Adipocyte (in vitro differentiated cells): ENCODE measurements around the gene OPCML.

ENCODE experiments used
- DNase-seq: peaks from one replicate; pipeline ENCODE4 v3.0.0-alpha.2; 2015; ENCODE audit warnings: low read depth
- H3K27me3 ChIP-seq: replicated peaks from 2 replicates; pipeline ENCODE4 v1.7.0; 2013; ENCODE audit warnings: mild to moderate bottlenecking, low read length, moderate library complexity; ENCODE audit not compliant: control insufficient read depth, insufficient read depth
- H3K36me3 ChIP-seq: 2 replicates; pipeline ENCODE4 v1.7.0; 2013; ENCODE audit warnings: low read length, mild to moderate bottlenecking, moderate library complexity; ENCODE audit not compliant: control insufficient read depth, insufficient read depth, severe bottlenecking
- H3K4me1 ChIP-seq: 2 replicates; pipeline ENCODE4 v1.7.0; 2013; ENCODE audit warnings: mild to moderate bottlenecking, low read length, moderate library complexity; ENCODE audit not compliant: control insufficient read depth, insufficient read depth
- H3K4me3 ChIP-seq: 2 replicates; pipeline ENCODE4 v1.7.0; 2013; ENCODE audit warnings: mild to moderate bottlenecking, low read length, moderate library complexity
- H3K9ac ChIP-seq: 2 replicates; pipeline ENCODE4 v1.7.0; 2013; ENCODE audit warnings: mild to moderate bottlenecking, low read length, moderate library complexity
- H3K9me3 ChIP-seq: 2 replicates; pipeline ENCODE4 v1.7.0; 2013; ENCODE audit warnings: mild to moderate bottlenecking, low read length, moderate library complexity; ENCODE audit not compliant: control insufficient read depth

Gene OPCML

GRCh38 chr11:132610791-132611190, 921.5 kb downstream of the OPCML start:
- Histone ChIP-seq H3K27me3 (no peaks in the 10 kb centered on the region), H3K36me3 (no peaks in the 10 kb centered on the region), H3K9ac (no peak overlapping the region), H3K9me3 (peaks cover 6% of the 10 kb centered on the region), H3K4me3 (no peak overlapping the region), H3K4me1 (no peaks in the 10 kb centered on the region)
- DNase-seq = no peak

GRCh38 chr11:132610216-132610615, 922.1 kb downstream of the OPCML start:
- Histone ChIP-seq H3K4me3 (no peak overlapping the region), H3K36me3 (no peaks in the 10 kb centered on the region), H3K9ac (no peak overlapping the region), H3K4me1 (no peaks in the 10 kb centered on the region), H3K9me3 (peaks cover 6% of the 10 kb centered on the region), H3K27me3 (no peaks in the 10 kb centered on the region)
- DNase-seq = no peak

- Histone ChIP-seq H3K36me3 (no peaks in the 10 kb centered on the region), H3K27me3 (no peaks in the 10 kb centered on the region), H3K9me3 (peaks cover 3% of the 10 kb centered on the region), H3K9ac (no peak overlapping the region), H3K4me3 (no peak overlapping the region), H3K4me1 (peaks cover 6% of the 10 kb centered on the region)
- DNase-seq = no peak
Observed at GRCh38 chr11:132607575-132607974, 924.7 kb downstream of the OPCML start.

- peaks cover 6% of the 10 kb centered on the region for H3K4me1 ChIP-seq
- no peaks in the 10 kb centered on the region for H3K9me3 ChIP-seq
- no peak overlapping the region for H3K4me3 ChIP-seq
- no peaks in the 10 kb centered on the region for H3K36me3 ChIP-seq
- H3K9ac ChIP-seq = no peak overlapping the region
- DNase-seq = no peak
- no peaks in the 10 kb centered on the region for H3K27me3 ChIP-seq
Observed at GRCh38 chr11:132605825-132606570, 926.3 kb downstream of the OPCML start.

- Histone ChIP-seq H3K4me3 (no peak overlapping the region), H3K36me3 (no peaks in the 10 kb centered on the region), H3K9ac (no peak overlapping the region), H3K4me1 (peaks cover 6% of the 10 kb centered on the region), H3K9me3 (no peaks in the 10 kb centered on the region), H3K27me3 (no peaks in the 10 kb centered on the region)
- DNase-seq = peak; percentile 52
Observed at GRCh38 chr11:132604431-132604830, 927.9 kb downstream of the OPCML start.

GRCh38 chr11:132601875-132602274, 930.4 kb downstream of the OPCML start:
- peaks cover 6% of the 10 kb centered on the region for H3K4me1 ChIP-seq
- H3K9ac ChIP-seq = no peak overlapping the region
- no peaks in the 10 kb centered on the region for H3K27me3 ChIP-seq
- DNase-seq = no peak
- H3K9me3 ChIP-seq = no peaks in the 10 kb centered on the region
- no peak overlapping the region for H3K4me3 ChIP-seq
- no peaks in the 10 kb centered on the region for H3K36me3 ChIP-seq

GRCh38 chr11:132595711-132596134, 936.6 kb downstream of the OPCML start:
- H3K4me3 ChIP-seq = no peak overlapping the region
- no peaks in the 10 kb centered on the region for H3K27me3 ChIP-seq
- no peaks in the 10 kb centered on the region for H3K9me3 ChIP-seq
- no peak for DNase-seq
- H3K4me1 ChIP-seq = no peaks in the 10 kb centered on the region
- no peak overlapping the region for H3K9ac ChIP-seq
- no peaks in the 10 kb centered on the region for H3K36me3 ChIP-seq

- Histone ChIP-seq H3K4me3 (no peak overlapping the region), H3K27me3 (no peaks in the 10 kb centered on the region), H3K9ac (no peak overlapping the region), H3K9me3 (no peaks in the 10 kb centered on the region), H3K4me1 (no peaks in the 10 kb centered on the region), H3K36me3 (no peaks in the 10 kb centered on the region)
- no peak for DNase-seq
Observed at GRCh38 chr11:132595246-132595645, 937.1 kb downstream of the OPCML start.

- Histone ChIP-seq H3K9ac (no peak overlapping the region), H3K4me1 (peaks cover 5% of the 10 kb centered on the region), H3K27me3 (no peaks in the 10 kb centered on the region), H3K36me3 (no peaks in the 10 kb centered on the region), H3K9me3 (no peaks in the 10 kb centered on the region), H3K4me3 (no peak overlapping the region)
- DNase-seq = no peak
Observed at GRCh38 chr11:132590986-132591385, 941.3 kb downstream of the OPCML start.

- Histone ChIP-seq H3K9ac (no peak overlapping the region), H3K4me1 (peaks cover 5% of the 10 kb centered on the region), H3K27me3 (no peaks in the 10 kb centered on the region), H3K36me3 (no peaks in the 10 kb centered on the region), H3K9me3 (no peaks in the 10 kb centered on the region), H3K4me3 (no peak overlapping the region)
- DNase-seq = no peak
Observed at GRCh38 chr11:132590554-132590953, 941.7 kb downstream of the OPCML start.

- peaks cover 5% of the 10 kb centered on the region for H3K4me1 ChIP-seq
- no peaks in the 10 kb centered on the region for H3K27me3 ChIP-seq
- no peak overlapping the region for H3K9ac ChIP-seq
- no peaks in the 10 kb centered on the region for H3K9me3 ChIP-seq
- no peaks in the 10 kb centered on the region for H3K36me3 ChIP-seq
- H3K4me3 ChIP-seq = no peak overlapping the region
- no peak for DNase-seq
Observed at GRCh38 chr11:132589791-132590190, 942.5 kb downstream of the OPCML start.

- no peak for DNase-seq
- Histone ChIP-seq H3K27me3 (no peaks in the 10 kb centered on the region), H3K4me1 (peaks cover 5% of the 10 kb centered on the region), H3K9ac (no peak overlapping the region), H3K9me3 (no peaks in the 10 kb centered on the region), H3K36me3 (no peaks in the 10 kb centered on the region), H3K4me3 (no peak overlapping the region)
Observed at GRCh38 chr11:132588366-132588765, 943.9 kb downstream of the OPCML start.
